ENCODE results near the gene MVB12B. TPM values are rescaled to one million over a fixed set of nuclear protein-coding genes. Genes with fewer than 3 reads are reported as not detected.

MVB12B gene
- total RNA-seq, 1 experiment from 2014 or later, result 4.5 TPM

DNA sequence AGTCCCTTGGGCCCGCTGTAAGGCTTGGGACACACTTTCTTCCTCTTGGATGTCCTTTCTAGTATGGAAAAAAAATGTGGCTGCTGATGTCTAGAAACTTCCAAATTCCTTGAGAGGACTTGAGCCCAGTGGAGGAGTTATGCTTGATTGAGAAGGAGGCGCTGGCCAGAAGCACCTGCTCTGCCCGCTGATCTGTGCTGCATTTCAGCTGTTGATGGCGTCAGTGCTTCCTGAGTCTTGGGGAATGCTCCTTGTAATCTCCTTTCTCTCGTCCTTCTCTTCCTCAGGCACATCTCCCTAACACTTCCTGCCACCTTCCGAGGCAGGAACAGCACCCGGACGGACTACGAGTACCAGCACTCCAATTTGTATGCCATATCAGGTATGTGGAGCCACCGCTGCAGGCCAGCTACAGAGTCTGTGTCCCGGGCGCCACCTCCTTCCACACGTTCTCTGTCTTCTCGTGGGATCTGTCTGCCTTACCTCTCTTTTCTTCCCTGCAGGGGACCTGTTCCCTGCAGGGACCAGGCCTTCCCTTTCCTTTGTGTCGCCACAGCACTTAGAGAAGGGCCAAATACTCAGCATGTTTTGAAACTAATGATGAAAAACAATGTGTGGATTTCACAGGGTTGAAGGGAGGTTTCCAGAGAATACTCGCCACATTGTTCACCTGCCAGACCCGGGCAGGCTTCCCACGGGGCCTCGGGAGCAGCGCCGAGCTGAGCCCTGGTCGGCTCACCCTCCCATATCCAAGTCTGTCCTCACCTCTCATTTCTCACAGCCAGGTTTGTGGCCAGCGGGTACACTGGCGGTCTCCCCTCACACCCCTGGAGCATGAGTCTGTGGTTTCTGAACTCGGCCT is 95.2 kb downstream of the MVB12B start:
- Mint-ChIP-seq H3K9me3 (ENCODE audit: low read depth, unreplicated experiment) (no peaks in the 10 kb centered on the region), H3K27ac (ENCODE audit: unreplicated experiment) (no peak overlapping the region), H3K36me3 (ENCODE audit: insufficient read depth, unreplicated experiment) (no peaks in the 10 kb centered on the region), H3K4me1 (ENCODE audit: low read depth, unreplicated experiment) (peaks cover 19% of the 10 kb centered on the region), H3K27me3 (ENCODE audit: unreplicated experiment) (no peaks in the 10 kb centered on the region), H3K4me3 (ENCODE audit: low read depth, unreplicated experiment) (no peak overlapping the region)
- no peak for DNase-seq
- TF ChIP-seq CTCF (IDR thresholded peaks at IDR 0.05; ENCODE audit: unreplicated experiment), result no peak
- intact Hi-C loops (cut with micrococcal nuclease; ENCODE audit: unreplicated experiment), result no loop called here
- CTCF ChIA-PET, result no interaction called here
- BruUV-seq (replicated peaks), result no TSS peak

GRCh38 chr9:126423142-126423915 is 96.7 kb downstream of the MVB12B start:
- Mint-ChIP-seq H3K9me3 (ENCODE audit: low read depth, unreplicated experiment) (no peaks in the 10 kb centered on the region), H3K27me3 (ENCODE audit: unreplicated experiment) (no peaks in the 10 kb centered on the region), H3K36me3 (ENCODE audit: insufficient read depth, unreplicated experiment) (no peaks in the 10 kb centered on the region), H3K4me3 (ENCODE audit: low read depth, unreplicated experiment) (no peak overlapping the region), H3K27ac (ENCODE audit: unreplicated experiment) (no peak overlapping the region), H3K4me1 (ENCODE audit: low read depth, unreplicated experiment) (peaks cover 19% of the 10 kb centered on the region)
- TF ChIP-seq CTCF (IDR thresholded peaks at IDR 0.05; ENCODE audit: unreplicated experiment), result no peak
- CTCF ChIA-PET, result no interaction called here
- intact Hi-C loops (cut with micrococcal nuclease; ENCODE audit: unreplicated experiment), result no loop called here
- no TSS peak for BruUV-seq (replicated peaks)
- DNase-seq, result no peak

DNA sequence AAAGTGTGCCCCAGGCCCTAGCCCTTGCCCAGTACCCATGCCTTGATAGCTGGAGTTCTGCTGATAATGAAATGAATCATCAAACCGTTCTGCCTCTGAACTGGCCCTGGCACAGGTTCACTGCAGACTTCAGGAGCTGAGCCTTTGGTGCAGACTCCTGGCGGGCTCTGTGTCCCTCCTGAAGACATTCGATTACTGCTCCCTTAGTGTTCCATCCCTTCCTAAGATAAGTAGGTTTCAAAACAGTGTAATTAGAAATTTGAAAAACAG is 97.2 kb downstream of the MVB12B start:
- H3K27me3 Mint-ChIP-seq (ENCODE audit: unreplicated experiment), result no peaks in the 10 kb centered on the region
- no peak overlapping the region for H3K27ac Mint-ChIP-seq (ENCODE audit: unreplicated experiment)
- TF ChIP-seq CTCF (IDR thresholded peaks at IDR 0.05; ENCODE audit: unreplicated experiment), result no peak
- CTCF ChIA-PET, result no interaction called here
- DNase-seq, result no peak
- intact Hi-C loops (cut with micrococcal nuclease; ENCODE audit: unreplicated experiment), result no loop called here
- peaks cover 15% of the 10 kb centered on the region for H3K4me1 Mint-ChIP-seq (ENCODE audit: low read depth, unreplicated experiment)
- no peak overlapping the region for H3K4me3 Mint-ChIP-seq (ENCODE audit: low read depth, unreplicated experiment)
- no peaks in the 10 kb centered on the region for H3K36me3 Mint-ChIP-seq (ENCODE audit: insufficient read depth, unreplicated experiment)
- H3K9me3 Mint-ChIP-seq (ENCODE audit: low read depth, unreplicated experiment), result no peaks in the 10 kb centered on the region
- no TSS peak for BruUV-seq (replicated peaks)

- DNase-seq, result no peak
- no peak overlapping the region for H3K4me3 Mint-ChIP-seq (ENCODE audit: low read depth, unreplicated experiment)
- intact Hi-C loops (cut with micrococcal nuclease; ENCODE audit: unreplicated experiment), result no loop called here
- H3K4me1 Mint-ChIP-seq (ENCODE audit: low read depth, unreplicated experiment), result peaks cover 8% of the 10 kb centered on the region
- CTCF ChIA-PET, result no interaction called here
- H3K27ac Mint-ChIP-seq (ENCODE audit: unreplicated experiment), result no peak overlapping the region
- H3K27me3 Mint-ChIP-seq (ENCODE audit: unreplicated experiment), result no peaks in the 10 kb centered on the region
- H3K36me3 Mint-ChIP-seq (ENCODE audit: insufficient read depth, unreplicated experiment), result no peaks in the 10 kb centered on the region
- BruUV-seq (replicated peaks), result no TSS peak
- H3K9me3 Mint-ChIP-seq (ENCODE audit: low read depth, unreplicated experiment), result no peaks in the 10 kb centered on the region
- no peak for TF ChIP-seq CTCF (IDR thresholded peaks at IDR 0.05; ENCODE audit: unreplicated experiment)
Observed at GRCh38 chr9:126424511-126424910, 97.9 kb downstream of the MVB12B start.
